WTC11 (cell line): ENCODE results near the gene SMYD3.

ENCODE experiments used
- ATF1 ChIP-seq: sonication (generic); formaldehyde crosslinking; IDR thresholded peaks from 2 replicates; pipeline ENCODE4 v1.8.1; 2023; ENCODE audit warnings: mild to moderate bottlenecking, moderate library complexity, missing genetic modification reagents
- ETV6 ChIP-seq: sonication (generic); formaldehyde crosslinking; IDR thresholded peaks from 2 replicates; pipeline ENCODE4 v1.8.1; 2022; ENCODE audit warnings: mild to moderate bottlenecking, missing genetic modification reagents
- JUN ChIP-seq: sonication (generic); formaldehyde crosslinking; IDR thresholded peaks from 2 replicates; pipeline ENCODE4 v1.8.0; 2023; ENCODE audit warnings: mild to moderate bottlenecking, missing genetic modification reagents
- NFYB ChIP-seq: sonication (generic); formaldehyde crosslinking; conservative IDR thresholded peaks from 2 replicates; pipeline ENCODE4 v1.8.0; 2022; ENCODE audit warnings: low read depth, missing genetic modification reagents
- TP53 ChIP-seq: sonication (generic); formaldehyde crosslinking; IDR thresholded peaks from 2 replicates; pipeline ENCODE4 v1.8.1; 2023; ENCODE audit warnings: mild to moderate bottlenecking, missing genetic modification reagents
- TF ChIP-seq, protein P1 (sequence below): sonication (generic); formaldehyde crosslinking; IDR thresholded peaks from 2 replicates; pipeline ENCODE4 v1.8.0; 2022; ENCODE audit warnings: mild to moderate bottlenecking, missing genetic modification reagents
- TF ChIP-seq, protein P2 (sequence below): fragments of 200-600 bp; IDR thresholded peaks from 2 replicates; pipeline ENCODE4 v1.8.0; 2022; ENCODE audit warnings: antibody characterized with exemption

- no peak for TF ChIP-seq ETV6 (CRISPR knock-in tag)
- no peak for TF ChIP-seq NFYB (CRISPR knock-in tag)
- no peak for TF ChIP-seq TP53 (CRISPR knock-in tag)
- TF ChIP-seq, protein P1, sequence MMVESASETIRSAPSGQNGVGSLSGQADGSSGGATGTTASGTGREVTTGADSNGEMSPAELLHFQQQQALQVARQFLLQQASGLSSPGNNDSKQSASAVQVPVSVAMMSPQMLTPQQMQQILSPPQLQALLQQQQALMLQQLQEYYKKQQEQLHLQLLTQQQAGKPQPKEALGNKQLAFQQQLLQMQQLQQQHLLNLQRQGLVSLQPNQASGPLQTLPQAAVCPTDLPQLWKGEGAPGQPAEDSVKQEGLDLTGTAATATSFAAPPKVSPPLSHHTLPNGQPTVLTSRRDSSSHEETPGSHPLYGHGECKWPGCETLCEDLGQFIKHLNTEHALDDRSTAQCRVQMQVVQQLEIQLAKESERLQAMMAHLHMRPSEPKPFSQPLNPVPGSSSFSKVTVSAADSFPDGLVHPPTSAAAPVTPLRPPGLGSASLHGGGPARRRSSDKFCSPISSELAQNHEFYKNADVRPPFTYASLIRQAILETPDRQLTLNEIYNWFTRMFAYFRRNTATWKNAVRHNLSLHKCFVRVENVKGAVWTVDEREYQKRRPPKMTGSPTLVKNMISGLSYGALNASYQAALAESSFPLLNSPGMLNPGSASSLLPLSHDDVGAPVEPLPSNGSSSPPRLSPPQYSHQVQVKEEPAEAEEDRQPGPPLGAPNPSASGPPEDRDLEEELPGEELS (CRISPR knock-in tag), result no peak
- no peak for TF ChIP-seq JUN (CRISPR knock-in tag)
- TF ChIP-seq, protein P2, sequence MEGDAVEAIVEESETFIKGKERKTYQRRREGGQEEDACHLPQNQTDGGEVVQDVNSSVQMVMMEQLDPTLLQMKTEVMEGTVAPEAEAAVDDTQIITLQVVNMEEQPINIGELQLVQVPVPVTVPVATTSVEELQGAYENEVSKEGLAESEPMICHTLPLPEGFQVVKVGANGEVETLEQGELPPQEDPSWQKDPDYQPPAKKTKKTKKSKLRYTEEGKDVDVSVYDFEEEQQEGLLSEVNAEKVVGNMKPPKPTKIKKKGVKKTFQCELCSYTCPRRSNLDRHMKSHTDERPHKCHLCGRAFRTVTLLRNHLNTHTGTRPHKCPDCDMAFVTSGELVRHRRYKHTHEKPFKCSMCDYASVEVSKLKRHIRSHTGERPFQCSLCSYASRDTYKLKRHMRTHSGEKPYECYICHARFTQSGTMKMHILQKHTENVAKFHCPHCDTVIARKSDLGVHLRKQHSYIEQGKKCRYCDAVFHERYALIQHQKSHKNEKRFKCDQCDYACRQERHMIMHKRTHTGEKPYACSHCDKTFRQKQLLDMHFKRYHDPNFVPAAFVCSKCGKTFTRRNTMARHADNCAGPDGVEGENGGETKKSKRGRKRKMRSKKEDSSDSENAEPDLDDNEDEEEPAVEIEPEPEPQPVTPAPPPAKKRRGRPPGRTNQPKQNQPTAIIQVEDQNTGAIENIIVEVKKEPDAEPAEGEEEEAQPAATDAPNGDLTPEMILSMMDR, result no peak
- no peak for TF ChIP-seq ATF1
Measured at GRCh38 chr1:246332078-246332477, 175.0 kb downstream of the SMYD3 start.
